Endometrium (tissue), 2 donors: Measurements from ENCODE around the gene FBLN5.
"Not testable (repeated sequence)": the region's sequence is repeated elsewhere in the genome, so short reads cannot be mapped to it uniquely, and the experiment has no call there.

Experiments
- FAIRE-seq: peaks from 2 replicates; lab custom pipeline; 2012; peaks lifted over from hg19 to GRCh38; lab: Jason Lieb, UNC
- donor health status: control.
- donor health status: control.

The FBLN5 gene

DNA sequence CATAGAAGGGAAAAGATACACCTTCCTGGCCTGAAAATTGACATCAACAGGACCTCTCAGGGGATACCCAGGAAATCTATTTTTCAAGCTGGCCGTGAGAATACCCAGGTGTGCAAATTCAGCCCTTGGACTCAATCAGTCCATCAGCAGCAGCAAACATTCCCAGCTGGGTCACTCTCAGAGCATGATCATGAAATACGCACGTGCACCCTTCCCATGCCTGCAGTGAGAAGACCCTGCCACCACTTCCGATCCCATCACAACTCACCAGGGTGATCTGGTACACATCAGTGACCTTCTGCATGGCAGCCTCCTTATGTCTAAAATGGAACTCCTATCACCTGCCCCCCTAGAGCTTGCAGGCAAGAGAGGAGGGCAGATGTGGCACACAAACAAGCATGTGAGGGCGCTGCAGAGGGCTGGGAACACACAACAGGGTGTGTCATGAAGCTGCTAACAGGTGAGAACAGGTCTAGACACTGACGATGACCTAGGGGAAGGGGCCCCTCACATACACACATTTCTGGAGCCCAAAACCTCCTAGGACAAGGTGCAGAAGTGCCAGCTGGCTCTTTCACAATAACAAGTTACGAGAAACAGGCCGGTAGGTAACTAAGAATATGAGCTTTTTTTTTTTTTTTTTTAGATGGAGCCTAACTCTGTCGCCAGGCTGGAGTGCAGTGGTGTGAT, 42.4 kb downstream of the FBLN5 start:
- FAIRE-seq, result no peak

- no peak for FAIRE-seq
These were observed 43.0 kb downstream of the FBLN5 start for GRCh38 chr14:91904483-91904882.

GRCh38 chr14:91903070-91903469, 44.4 kb downstream of the FBLN5 start:
- no peak for FAIRE-seq

DNA sequence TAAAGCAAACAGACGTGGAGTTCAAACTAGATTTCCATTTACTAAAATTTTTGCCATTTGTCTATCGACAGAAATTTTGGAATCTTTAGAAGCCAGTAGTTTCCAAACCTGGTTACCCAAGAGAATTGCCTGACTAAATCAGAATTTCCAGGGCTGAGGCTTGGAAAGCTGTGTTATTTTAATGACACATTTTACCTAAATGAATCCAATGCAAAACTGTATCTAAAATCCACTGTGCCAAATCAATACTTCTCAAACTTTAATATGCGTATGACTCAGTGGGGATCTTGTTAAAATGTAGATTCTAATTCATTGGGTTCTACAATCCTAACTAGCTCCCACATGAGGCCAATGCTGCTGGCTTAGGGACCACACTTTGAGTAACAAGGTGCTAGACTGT, 45.2 kb downstream of the FBLN5 start:
- FAIRE-seq, result no peak

DNA sequence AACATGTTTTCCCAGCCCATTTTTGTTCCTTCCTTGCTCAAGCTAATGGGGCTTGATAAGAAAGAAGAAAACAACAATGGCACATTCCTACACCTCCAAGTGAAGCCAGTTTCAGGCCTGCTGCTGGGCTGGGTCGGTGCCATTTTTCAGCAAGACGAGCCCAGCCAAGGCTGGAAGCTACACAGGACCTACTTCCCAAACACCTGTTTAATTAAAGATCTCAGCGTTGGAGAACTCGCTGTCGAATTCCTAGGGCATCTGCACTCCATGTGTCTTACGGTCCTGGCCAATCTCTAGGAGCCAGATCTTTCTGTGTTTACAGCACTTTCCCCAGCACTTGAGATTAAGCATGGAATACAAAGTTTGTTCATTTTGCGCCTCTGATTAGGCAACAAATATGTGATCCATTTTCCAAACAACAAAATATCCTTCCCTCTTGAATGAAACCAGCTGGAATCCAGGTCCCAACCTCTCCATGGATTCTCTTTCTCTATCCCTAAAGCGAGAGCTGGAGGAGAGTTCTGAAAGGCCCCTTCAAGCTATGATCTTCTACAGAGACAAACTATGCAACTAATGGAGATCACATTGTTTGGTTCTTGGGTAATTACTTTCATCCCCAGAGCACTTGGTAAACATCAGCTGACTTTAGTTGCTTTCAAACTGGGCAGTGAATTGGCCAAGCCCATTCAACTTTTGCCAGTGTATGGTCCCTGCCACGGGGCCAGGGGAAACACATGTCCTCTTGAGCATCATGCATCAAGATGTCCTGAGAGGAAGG, 45.9 kb downstream of the FBLN5 start:
- FAIRE-seq, result peak; percentile 65

GRCh38 chr14:91899806-91900205, 47.7 kb downstream of the FBLN5 start:
- FAIRE-seq, result no peak

- no peak for FAIRE-seq
These were observed 48.3 kb downstream of the FBLN5 start for GRCh38 chr14:91899213-91899612.

DNA sequence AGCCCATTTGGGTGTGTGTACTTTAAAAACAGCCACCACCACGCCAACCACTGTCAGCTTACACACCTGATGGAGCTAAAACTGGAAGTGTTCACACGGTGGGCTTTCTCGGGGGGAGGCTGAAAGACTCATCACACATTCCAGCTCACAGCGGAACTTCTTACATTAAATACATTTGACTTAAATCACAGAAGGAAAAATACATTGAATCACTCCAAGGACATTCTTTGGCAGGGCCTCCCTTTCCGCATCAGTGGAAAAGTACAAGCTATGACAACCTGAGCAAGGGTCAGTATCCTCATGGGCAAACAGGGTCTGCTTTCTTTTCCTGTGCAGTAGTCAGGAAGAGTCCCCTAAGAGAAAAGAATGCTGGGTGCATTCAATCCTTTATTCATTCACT, 49.1 kb downstream of the FBLN5 start:
- no peak for FAIRE-seq

DNA sequence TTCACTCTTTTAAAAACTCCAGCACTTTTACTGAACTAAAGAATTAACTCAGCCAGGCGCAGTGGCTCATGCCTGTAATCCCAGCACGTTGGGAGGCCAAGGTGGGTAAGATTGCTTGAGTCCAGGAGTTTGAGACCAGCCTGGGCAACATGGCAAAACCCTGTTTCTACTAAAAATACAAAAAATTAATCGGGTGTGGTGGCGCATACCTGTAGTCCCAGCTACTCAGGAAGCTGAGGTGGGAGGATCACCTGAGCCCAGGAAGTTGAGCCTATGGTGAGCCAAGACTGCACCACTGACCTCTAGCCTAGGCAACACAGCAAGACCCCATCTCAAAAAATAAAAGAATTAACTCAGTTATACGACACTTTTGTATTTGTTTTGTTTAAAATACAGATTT, 49.8 kb downstream of the FBLN5 start:
- not testable (repeated sequence) for FAIRE-seq

DNA sequence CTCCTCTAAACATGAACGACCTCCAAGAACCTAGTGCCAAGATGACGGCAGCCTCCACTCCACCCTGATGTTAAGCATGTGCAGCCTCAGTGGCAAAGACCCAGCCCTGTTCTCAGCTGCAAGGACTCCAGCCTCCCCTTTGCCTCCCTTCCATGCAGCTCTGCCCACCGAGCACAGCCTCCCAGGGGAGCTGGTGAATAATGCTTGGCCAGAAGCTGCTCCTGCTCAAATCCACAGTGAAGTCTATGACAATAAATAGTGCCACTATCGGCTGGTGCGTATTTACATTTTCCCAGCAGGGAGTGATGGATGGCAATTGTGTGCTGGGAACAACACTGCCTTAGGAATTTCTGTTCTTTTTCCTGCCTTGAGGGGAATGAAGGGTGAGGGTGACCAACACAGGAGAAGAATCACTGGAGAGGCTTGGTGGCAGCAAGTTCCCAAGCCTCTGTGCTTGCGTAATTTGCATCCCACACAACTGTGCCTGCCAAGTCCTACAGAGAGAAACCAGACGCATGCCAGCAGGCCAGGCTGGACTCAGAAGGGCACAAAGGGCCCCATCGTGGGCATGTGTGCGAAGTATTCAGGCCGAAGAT, 50.3 kb downstream of the FBLN5 start:
- no peak for FAIRE-seq

- no peak for FAIRE-seq
These were observed 51.1 kb downstream of the FBLN5 start for GRCh38 chr14:91896419-91896818.

DNA sequence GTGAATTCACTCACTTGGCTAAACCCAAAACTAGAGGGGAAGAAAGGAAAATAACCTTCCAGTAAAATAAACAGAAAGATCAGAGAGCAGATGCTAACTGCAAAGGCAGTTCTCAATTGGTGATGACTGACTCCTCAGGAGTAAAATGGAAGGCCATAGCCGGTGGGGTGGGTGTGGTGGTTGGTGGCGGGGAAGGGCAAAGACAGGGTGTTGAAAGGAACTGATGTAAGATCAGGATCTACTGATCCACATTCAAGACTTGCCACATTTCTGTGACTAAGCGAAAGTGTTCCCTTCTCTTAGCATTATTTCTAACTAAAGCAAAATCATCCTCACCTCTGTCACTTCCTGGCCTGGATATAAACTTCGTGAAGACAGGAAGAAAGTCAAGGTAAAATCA, 53.8 kb downstream of the FBLN5 start:
- no peak for FAIRE-seq

DNA sequence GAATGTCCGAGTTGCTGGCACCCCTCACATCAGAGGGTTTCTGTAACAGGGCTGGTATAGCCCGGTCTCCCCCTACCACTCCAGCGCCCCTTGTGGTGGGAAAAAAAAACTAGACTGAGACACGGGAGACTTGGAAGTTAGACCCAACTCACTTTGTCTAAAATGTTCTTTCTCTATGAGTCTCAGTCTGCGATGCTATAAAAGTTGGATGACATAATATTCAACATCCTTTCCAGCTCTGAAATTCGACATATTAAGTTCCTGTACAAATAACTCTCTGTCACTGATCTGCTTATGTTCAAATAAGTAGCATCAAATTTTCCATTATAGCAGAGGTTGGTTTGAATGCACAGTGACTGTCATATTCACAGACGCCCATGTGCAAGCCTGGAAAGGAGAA, 54.5 kb downstream of the FBLN5 start:
- FAIRE-seq, result no peak

- FAIRE-seq, result no peak
These were observed 55.7 kb downstream of the FBLN5 start for GRCh38 chr14:91891721-91892220.

DNA sequence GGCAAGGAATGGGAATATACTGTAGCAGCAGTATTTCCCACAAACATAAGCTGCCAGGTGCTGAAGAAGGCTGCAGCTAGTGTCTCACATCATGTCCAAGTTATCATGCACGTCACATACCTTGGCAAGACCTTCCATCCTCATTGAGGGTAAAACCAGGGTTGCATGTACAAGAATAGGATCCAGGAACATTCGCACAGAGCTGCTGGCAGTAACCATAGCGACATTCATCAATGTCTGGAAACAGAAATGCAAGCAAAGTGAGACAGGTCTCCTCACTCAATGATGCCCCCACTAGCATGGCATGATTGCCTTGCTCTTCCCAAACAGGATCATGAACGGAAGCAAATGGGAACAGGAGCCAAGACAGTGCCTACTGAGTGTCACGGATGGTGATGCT, 56.4 kb downstream of the FBLN5 start:
- no peak for FAIRE-seq

GRCh38 chr14:91890291-91890749, 57.2 kb downstream of the FBLN5 start:
- no peak for FAIRE-seq

DNA sequence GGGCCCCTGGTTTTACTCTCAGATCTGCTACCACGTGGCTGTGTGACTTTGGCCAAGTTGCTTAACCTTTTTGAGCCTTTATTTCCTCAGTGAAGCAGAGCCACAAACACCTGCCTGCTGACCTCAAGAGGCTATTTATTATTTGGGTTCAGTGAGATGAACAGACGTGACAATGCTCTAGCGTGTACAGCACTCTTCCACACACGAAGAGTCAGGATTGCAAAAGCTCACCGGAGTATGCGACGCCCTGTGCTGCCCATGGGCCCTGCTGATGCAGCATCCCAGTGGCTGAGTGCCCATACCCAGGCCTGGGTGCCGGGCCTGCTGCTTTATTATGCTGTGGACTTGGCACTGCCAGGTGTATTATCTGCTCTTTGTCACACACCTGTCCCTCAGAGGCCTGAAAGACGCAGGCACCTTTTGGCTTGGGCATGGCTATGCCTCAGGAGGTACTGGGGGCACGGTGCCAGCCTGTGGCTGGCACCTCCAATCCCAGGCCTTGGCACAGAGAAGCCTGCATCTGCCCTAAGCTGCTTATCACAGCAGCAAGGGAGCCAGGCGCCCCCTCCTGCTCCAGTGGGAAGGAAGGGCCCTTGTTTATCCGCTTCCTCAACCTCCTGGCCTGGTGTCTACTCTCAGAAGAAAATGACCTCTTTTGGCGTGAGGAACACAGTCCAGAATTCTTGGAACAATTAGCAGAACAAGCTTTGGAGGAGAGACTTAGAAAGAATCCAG, 57.9 kb downstream of the FBLN5 start:
- no peak for FAIRE-seq

DNA sequence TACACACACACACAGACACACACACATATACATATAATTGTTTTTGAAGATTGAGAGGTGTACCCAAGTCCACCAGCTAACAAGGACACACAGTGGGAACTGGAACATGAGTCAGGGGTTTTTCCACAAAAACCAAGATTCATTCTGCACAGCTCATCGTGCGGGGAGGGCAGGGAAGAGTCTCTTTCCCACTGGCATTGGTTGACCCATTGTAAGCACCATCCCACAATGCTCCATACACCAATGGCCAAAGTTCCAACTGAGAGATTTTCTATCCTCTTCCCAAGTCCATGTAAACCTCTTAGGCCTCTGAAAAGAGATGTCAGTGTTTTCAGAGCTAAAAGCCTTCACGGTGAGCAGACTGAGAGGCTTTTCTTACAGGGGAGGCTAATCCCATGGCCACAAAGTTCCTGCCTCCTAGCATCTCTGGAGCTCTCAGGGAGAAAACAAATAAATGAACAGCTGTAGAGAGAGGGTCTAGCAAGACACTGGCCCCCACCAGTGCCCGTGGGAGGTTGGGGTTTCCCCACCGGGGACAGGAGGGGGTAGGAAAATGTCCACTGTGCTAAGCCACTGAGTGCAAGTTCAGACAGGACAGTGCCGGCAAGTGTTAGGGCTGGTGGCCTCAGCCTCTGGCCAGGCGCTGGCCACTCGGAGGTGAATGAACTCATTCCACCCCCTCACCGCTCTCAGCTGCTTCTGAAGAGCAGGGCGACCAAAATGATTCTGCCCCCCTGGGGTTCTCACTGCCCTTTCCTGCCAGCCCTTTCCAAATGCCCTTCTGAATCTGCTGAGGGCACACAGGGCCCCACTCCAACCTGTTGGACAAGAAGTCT, 58.6 kb downstream of the FBLN5 start:
- no peak for FAIRE-seq

- FAIRE-seq, result no peak
These were observed 60.5 kb downstream of the FBLN5 start for GRCh38 chr14:91886961-91887360.

GRCh38 chr14:91885839-91886238, 61.7 kb downstream of the FBLN5 start:
- FAIRE-seq, result no peak

- FAIRE-seq, result no peak
These were observed 62.3 kb downstream of the FBLN5 start for GRCh38 chr14:91885113-91885712.
